OCI-LY7 (cell line): Measurements from ENCODE around the gene IFI44L.

Experiments
- EZH2phosphoT487 ChIP-seq: fragments of 200-600 bp; sonication (generic); IDR thresholded peaks from 2 replicates; pipeline ENCODE4 v1.6.1; 2018; ENCODE audit warnings: low read depth, borderline replicate concordance, mild to moderate bottlenecking, mixed run types, antibody characterized with exemption, low read length, moderate library complexity, mixed read lengths
- TF ChIP-seq, protein P1 (sequence below): fragments of 200-600 bp; sonication (generic); conservative IDR thresholded peaks from 2 replicates; pipeline ENCODE4 v1.5.1; 2014; ENCODE audit warnings: mild to moderate bottlenecking, antibody characterized with exemption, low read length, moderate library complexity, mixed read lengths

DNA sequence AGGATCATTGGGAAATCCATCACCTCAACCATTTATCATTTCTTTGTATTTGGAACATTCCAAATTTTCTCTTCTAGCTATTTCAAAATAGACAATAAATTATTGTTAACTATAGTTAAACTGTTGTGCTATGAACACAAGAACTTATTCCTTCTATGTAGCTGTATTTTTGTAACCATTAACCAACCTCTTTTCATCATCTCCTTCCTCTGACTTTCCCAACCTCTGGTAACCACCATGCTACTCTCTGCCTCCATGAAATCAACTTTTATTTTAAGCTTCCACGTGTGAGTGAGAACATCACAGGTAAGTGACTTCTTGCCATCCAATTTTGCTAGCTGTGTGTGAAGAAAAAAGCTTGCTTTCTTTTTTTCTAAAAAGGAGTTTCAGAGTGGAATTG lies 418 bp downstream of the IFI44L start:
- TF ChIP-seq, protein P1, sequence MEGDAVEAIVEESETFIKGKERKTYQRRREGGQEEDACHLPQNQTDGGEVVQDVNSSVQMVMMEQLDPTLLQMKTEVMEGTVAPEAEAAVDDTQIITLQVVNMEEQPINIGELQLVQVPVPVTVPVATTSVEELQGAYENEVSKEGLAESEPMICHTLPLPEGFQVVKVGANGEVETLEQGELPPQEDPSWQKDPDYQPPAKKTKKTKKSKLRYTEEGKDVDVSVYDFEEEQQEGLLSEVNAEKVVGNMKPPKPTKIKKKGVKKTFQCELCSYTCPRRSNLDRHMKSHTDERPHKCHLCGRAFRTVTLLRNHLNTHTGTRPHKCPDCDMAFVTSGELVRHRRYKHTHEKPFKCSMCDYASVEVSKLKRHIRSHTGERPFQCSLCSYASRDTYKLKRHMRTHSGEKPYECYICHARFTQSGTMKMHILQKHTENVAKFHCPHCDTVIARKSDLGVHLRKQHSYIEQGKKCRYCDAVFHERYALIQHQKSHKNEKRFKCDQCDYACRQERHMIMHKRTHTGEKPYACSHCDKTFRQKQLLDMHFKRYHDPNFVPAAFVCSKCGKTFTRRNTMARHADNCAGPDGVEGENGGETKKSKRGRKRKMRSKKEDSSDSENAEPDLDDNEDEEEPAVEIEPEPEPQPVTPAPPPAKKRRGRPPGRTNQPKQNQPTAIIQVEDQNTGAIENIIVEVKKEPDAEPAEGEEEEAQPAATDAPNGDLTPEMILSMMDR: no peak
- TF ChIP-seq EZH2phosphoT487: no peak
